ENCODE data around the gene CCDC201. TPM values are rescaled to one million over a fixed set of nuclear protein-coding genes. Genes with fewer than 3 reads are reported as not detected.

The CCDC201 gene
- polyA plus RNA-seq, 1 of the 3 experiments (the other 2 are of a cell fraction), result not detected

DNA sequence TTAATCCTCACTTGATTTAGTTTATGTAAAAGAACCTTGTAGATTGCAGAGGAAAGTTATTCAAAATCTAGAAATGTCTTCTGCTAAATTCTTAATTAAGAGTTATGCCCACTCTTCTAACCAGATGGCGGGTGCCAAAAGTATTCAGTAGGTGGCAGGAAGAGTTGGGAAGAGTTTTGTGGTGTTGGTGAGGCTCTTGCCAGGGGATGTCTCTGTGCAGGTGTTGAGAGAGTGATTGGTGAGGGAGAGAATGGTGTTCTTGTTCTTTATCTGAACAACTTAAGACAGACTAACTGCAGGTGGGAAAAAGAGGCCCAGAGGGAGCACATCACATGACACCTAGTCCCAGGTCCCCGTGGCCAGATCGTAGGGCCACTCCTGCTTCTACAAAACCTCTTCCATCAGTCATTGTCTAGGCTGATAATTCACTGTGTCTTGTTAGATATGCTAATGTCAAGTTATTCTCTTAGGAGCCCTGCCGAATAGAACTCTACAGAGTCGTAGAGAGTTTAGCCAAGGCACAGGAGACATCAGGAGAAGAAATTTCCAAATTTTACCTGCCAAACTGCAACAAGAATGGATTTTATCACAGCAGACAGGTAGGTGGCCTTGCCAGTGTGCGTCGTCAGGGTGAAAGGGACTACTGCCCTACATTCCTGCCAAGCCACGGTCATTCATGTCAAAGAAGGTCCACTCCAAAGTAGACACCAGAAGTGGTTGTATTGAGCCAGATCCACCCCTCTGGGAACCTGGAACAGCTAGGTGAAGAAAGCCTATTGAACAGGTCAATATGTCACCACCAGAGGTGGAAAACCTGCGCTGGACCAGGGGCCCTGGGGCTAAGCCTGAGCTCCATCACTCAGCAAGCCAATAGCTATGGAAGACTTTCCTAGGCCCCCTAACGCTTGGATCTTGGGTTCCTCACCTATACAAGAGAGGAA is 18.9 kb upstream of the CCDC201 start:
- no peak for DNase-seq
- H3K27me3 ChIP-seq (ENCODE audit: insufficient read depth), result peaks cover 12% of the 10 kb centered on the region; the same call in 1 of the 2 replicates
- no peaks in the 10 kb centered on the region for H3K36me3 ChIP-seq (replicated peaks in 1 of 2; ENCODE audit: control insufficient read depth in 1 of 2, insufficient read depth in 2 of 2, low read length in 1 of 2)
- CTCF ChIA-PET, result interaction anchor here (0.7 to 7.2 kb wide), 20 partner anchors 7 to 1294 kb away, joined by 3 to 53 read pairs (median 4); partner anchors contain the start of gene IGFBP3
- H3K4me3 ChIP-seq (ENCODE audit: low read depth in 2 of 2, low read length in 1 of 2), result no peak overlapping the region
- H3K9me2 ChIP-seq, result no peaks in the 10 kb centered on the region
- POLR2A ChIA-PET, result interaction anchor here (1.2 kb wide), 1 partner anchor 321 kb away, joined by 3 read pairs; no protein-coding TSS in a partner anchor
- 39% methylated on average over 10 of the region's 10 CpGs for WGBS (ENCODE audit: low lambda C conversion rate)
- H3K79me2 ChIP-seq (ENCODE audit: insufficient read depth), result no peaks in the 10 kb centered on the region
- no peak overlapping the region for H3K4me2 ChIP-seq
- H3K9me3 ChIP-seq, result no peaks in the 10 kb centered on the region
- H4K20me1 ChIP-seq (ENCODE audit: insufficient read depth), result no peaks in the 10 kb centered on the region
- H3K27ac ChIP-seq (ENCODE audit: low read depth in 2 of 2, low read length in 1 of 2), result no peak overlapping the region
- no peak overlapping the region for H2AFZ ChIP-seq (ENCODE audit: low read depth)
- no peaks in the 10 kb centered on the region for H3F3A ChIP-seq (replicated peaks; ENCODE audit: insufficient read depth)
- H3K4me1 ChIP-seq (ENCODE audit: control insufficient read depth in 1 of 2, insufficient read depth in 2 of 2, low read depth in 1 of 2, low read length in 1 of 2), result peaks cover 0 to 8% of the 10 kb centered on the region in 2 experiments; a peak in 1 of 4 replicates
- H3K9ac ChIP-seq, result no peak overlapping the region
- TF ChIP-seq TEAD4 (IDR thresholded peaks at IDR 0.05; ENCODE audit: borderline replicate concordance, insufficient read depth), result no peak
- TF ChIP-seq NRF1 (IDR thresholded peaks at IDR 0.05; ENCODE audit: low read depth, low read length), result no peak
- TF ChIP-seq, protein P1, sequence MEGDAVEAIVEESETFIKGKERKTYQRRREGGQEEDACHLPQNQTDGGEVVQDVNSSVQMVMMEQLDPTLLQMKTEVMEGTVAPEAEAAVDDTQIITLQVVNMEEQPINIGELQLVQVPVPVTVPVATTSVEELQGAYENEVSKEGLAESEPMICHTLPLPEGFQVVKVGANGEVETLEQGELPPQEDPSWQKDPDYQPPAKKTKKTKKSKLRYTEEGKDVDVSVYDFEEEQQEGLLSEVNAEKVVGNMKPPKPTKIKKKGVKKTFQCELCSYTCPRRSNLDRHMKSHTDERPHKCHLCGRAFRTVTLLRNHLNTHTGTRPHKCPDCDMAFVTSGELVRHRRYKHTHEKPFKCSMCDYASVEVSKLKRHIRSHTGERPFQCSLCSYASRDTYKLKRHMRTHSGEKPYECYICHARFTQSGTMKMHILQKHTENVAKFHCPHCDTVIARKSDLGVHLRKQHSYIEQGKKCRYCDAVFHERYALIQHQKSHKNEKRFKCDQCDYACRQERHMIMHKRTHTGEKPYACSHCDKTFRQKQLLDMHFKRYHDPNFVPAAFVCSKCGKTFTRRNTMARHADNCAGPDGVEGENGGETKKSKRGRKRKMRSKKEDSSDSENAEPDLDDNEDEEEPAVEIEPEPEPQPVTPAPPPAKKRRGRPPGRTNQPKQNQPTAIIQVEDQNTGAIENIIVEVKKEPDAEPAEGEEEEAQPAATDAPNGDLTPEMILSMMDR (IDR thresholded peaks at IDR 0.05), result no peak
- no peak for TF ChIP-seq POLR2AphosphoS5 (IDR thresholded peaks at IDR 0.05; ENCODE audit: low read depth, low read length)
- no peak for TF ChIP-seq USF2 (IDR thresholded peaks at IDR 0.05; ENCODE audit: borderline replicate concordance, low read depth, low read length)
- TF ChIP-seq RXRA (IDR thresholded peaks at IDR 0.05; ENCODE audit: borderline replicate concordance, low read depth), result no peak
- no peak for TF ChIP-seq TAF1 (IDR thresholded peaks at IDR 0.05; ENCODE audit: borderline replicate concordance, low read depth, low read length)
- TF ChIP-seq MAX (IDR thresholded peaks at IDR 0.05; ENCODE audit: low read depth), result no peak
- no peak for TF ChIP-seq FOSL2 (IDR thresholded peaks at IDR 0.05; ENCODE audit: borderline replicate concordance, low read depth)
- TF ChIP-seq USF1 (IDR thresholded peaks at IDR 0.05; ENCODE audit: borderline replicate concordance, low read depth), result no peak
